IMR-90 (cell line): Measurements from ENCODE around the gene REV3L. TPM values are rescaled to one million over a fixed set of nuclear protein-coding genes. Genes with fewer than 3 reads are reported as not detected.

Experiments
- ATAC-seq: fragments of 200-7000 bp; cut with Tn5 transposase; 2 replicates; pipeline ENCODE4 v1.9.1; 2020; ENCODE audit warnings: low read depth, mild to moderate bottlenecking, moderate library complexity
- BruUV-seq: library from RNA; stranded (reverse); fragments of 400-500 nt; replicated peaks from 2 replicates; lab custom pipeline; 2021; lab: Mats Ljungman, UMichigan
- CTCF ChIA-PET: fragments of 300-600 bp; formaldehyde crosslinking; extraction: SDS; loops from one replicate; lab custom pipeline; 2021; ENCODE audit warnings: antibody characterized with exemption; lab: Yijun Ruan, JAX
- POLR2A ChIA-PET: fragments of 300-600 bp; sonication (Branson Sonifier 250); formaldehyde crosslinking; loops from one replicate; lab custom pipeline; 2022; ENCODE audit warnings: antibody characterized with exemption; ENCODE audit not compliant: unreplicated experiment; lab: Charles Lee
- DNase-seq: peaks from one replicate; pipeline ENCODE4 v3.0.0; 2013
- H2AFZ ChIP-seq: replicated peaks from 2 replicates; pipeline ENCODE3; 2013; ENCODE audit warnings: low read length, mild to moderate bottlenecking; ENCODE audit not compliant: poor library complexity
- H2AK5ac ChIP-seq: 2 replicates; pipeline ENCODE4 v1.6.1; 2013; ENCODE audit warnings: low read depth, low read length, inconsistent platforms
- H2AK9ac ChIP-seq: replicated peaks from 2 replicates; pipeline ENCODE3; 2013; ENCODE audit warnings: mild to moderate bottlenecking, low read depth, low read length, moderate library complexity; ENCODE audit not compliant: poor library complexity
- H2BK120ac ChIP-seq: 2 replicates; pipeline ENCODE4 v1.6.1; 2013; ENCODE audit warnings: low read depth, low read length, inconsistent platforms
- H2BK15ac ChIP-seq: 3 replicates; pipeline ENCODE4 v1.6.1; 2013; ENCODE audit warnings: low read depth, low read length, inconsistent platforms
- H2BK20ac ChIP-seq: 2 replicates; pipeline ENCODE4 v1.6.1; 2013; ENCODE audit warnings: low read depth, mild to moderate bottlenecking, inconsistent platforms, low read length, moderate library complexity
- H2BK5ac ChIP-seq: 2 replicates; pipeline ENCODE4 v1.6.1; 2013; ENCODE audit warnings: mild to moderate bottlenecking, low read depth, low read length, inconsistent platforms; ENCODE audit not compliant: poor library complexity, severe bottlenecking
- H3K14ac ChIP-seq: replicated peaks from 2 replicates; pipeline ENCODE4 v1.6.1; 2013; ENCODE audit warnings: low read depth, low read length, inconsistent platforms
- H3K18ac ChIP-seq: 2 replicates; pipeline ENCODE4 v1.6.1; 2013; ENCODE audit warnings: low read depth, low read length, control low read depth
- H3K23ac ChIP-seq: 2 replicates; pipeline ENCODE4 v1.6.1; 2013; ENCODE audit warnings: low read depth, low read length, inconsistent platforms
- H3K27ac ChIP-seq: 2 replicates; pipeline ENCODE4 v1.5.1; 2013; ENCODE audit warnings: mild to moderate bottlenecking, control low read depth, low read length; ENCODE audit not compliant: insufficient read depth
- H3K27me3 ChIP-seq: 2 replicates; pipeline ENCODE4 v1.6.1; 2013; ENCODE audit warnings: low read length; ENCODE audit not compliant: control insufficient read depth, insufficient read depth
- H3K36me3 ChIP-seq: 2 replicates; pipeline ENCODE4 v1.6.1; 2013; ENCODE audit warnings: low read length, mixed read lengths; ENCODE audit not compliant: control insufficient read depth, insufficient read depth
- H3K4ac ChIP-seq: 2 replicates; pipeline ENCODE4 v1.6.1; 2013; ENCODE audit warnings: low read depth, low read length, inconsistent platforms
- H3K4me1 ChIP-seq: 2 replicates; pipeline ENCODE4 v1.6.1; 2013; ENCODE audit warnings: low read length, mixed read lengths; ENCODE audit not compliant: control insufficient read depth, insufficient read depth
- H3K4me2 ChIP-seq: 2 replicates; pipeline ENCODE4 v1.6.1; 2013; ENCODE audit warnings: low read depth, mild to moderate bottlenecking, control low read depth, low read length, moderate library complexity
- H3K4me3 ChIP-seq: 2 replicates; pipeline ENCODE4 v1.5.1; 2013; ENCODE audit warnings: low read depth, mild to moderate bottlenecking, control low read depth, low read length, moderate library complexity; ENCODE audit not compliant: insufficient read depth
- H3K56ac ChIP-seq: 2 replicates; pipeline ENCODE4 v1.6.1; 2013; ENCODE audit warnings: low read length, inconsistent platforms; ENCODE audit not compliant: insufficient read depth; ENCODE audit errors: extremely low read depth
- H3K79me1 ChIP-seq, 2 experiments: 2 replicates each; pipeline ENCODE4 v1.6.1; 2013; ENCODE audit warnings: low read length in 2 of 2, inconsistent platforms in 1 of 2, low read depth in 1 of 2
- H3K9ac ChIP-seq: 2 replicates; pipeline ENCODE4 v1.6.1; 2013; ENCODE audit warnings: low read depth, low read length, control low read depth
- H3K9me1 ChIP-seq: 2 replicates; pipeline ENCODE4 v1.6.1; 2013; ENCODE audit warnings: low read length, inconsistent platforms; ENCODE audit not compliant: insufficient read depth
- H3K9me3 ChIP-seq: 2 replicates; pipeline ENCODE4 v1.6.1; 2013; ENCODE audit warnings: low read length; ENCODE audit not compliant: control insufficient read depth, insufficient read depth
- H4K20me1 ChIP-seq: 2 replicates; pipeline ENCODE4 v1.6.1; 2013; ENCODE audit warnings: low read length, inconsistent platforms; ENCODE audit not compliant: insufficient read depth
- H4K5ac ChIP-seq: 2 replicates; pipeline ENCODE4 v1.6.1; 2013; ENCODE audit warnings: mild to moderate bottlenecking, low read depth, low read length, control low read depth
- H4K8ac ChIP-seq, 2 experiments: 2 replicates each; pipeline ENCODE4 v1.6.1; 2013; ENCODE audit warnings: low read depth in 2 of 2, low read length in 2 of 2, control low read depth in 1 of 2, inconsistent platforms in 1 of 2
- H4K91ac ChIP-seq: 2 replicates; pipeline ENCODE4 v1.6.1; 2013; ENCODE audit warnings: low read depth, low read length, inconsistent platforms; ENCODE audit not compliant: insufficient read depth
- CEBPB ChIP-seq: IDR thresholded peaks from 2 replicates; pipeline ENCODE4 v1.6.1; 2012; ENCODE audit warnings: low read depth, low read length, improper control_type of control experiment
- MAZ ChIP-seq: IDR thresholded peaks from 2 replicates; pipeline ENCODE4 v1.6.1; 2012; ENCODE audit warnings: low read depth, mild to moderate bottlenecking, low read length, improper control_type of control experiment, moderate library complexity, borderline replicate concordance
- RCOR1 ChIP-seq: IDR thresholded peaks from 2 replicates; pipeline ENCODE4 v1.6.1; 2012; ENCODE audit warnings: mild to moderate bottlenecking, low read length, improper control_type of control experiment; ENCODE audit not compliant: insufficient replicate concordance
- WGBS, 2 experiments: methylation state at CpG; one replicate each; pipeline versions ENCODE4 v1.1.5 to v1.1.7; 2013; ENCODE audit warnings: missing lambda C conversion rate in 2 of 2; ENCODE audit not compliant: insufficient read length in 1 of 2; ENCODE audit errors: extremely low coverage in 2 of 2; 5-methylcytosine and 5-hydroxymethylcytosine counted together
- dilution Hi-C: fragments of 300-500 bp; cut with HindIII; formaldehyde crosslinking; loops from one replicate; pipeline ENCODE4 v1.14.3; 2018; ENCODE audit warnings: low sequenced_read_pairs; ENCODE audit not compliant: unreplicated experiment
- in situ Hi-C: fragments of 300-500 bp; cut with MboI; formaldehyde crosslinking; loops from 3 replicates; pipeline ENCODE4 v1.14.3; 2019; ENCODE audit warnings: low sequenced_read_pairs, inconsistent platforms, mixed read lengths
- intact Hi-C: fragments of 100-400 bp; cut with micrococcal nuclease; formaldehyde crosslinking; loops from 2 replicates; pipeline ENCODE4 v1.10.0; 2022
- polyA plus RNA-seq, 3 experiments: library from polyadenylated mRNA; depleted of rRNA; stranded (reverse); fragments of >200 nt; gene quantifications; 2 replicates each; pipeline ENCODE4 v1.2.3, GENCODE V29; 2012; ENCODE audit warnings: low replicate concordance in 1 of 3
- total RNA-seq: library from RNA; depleted of rRNA; stranded (reverse); fragments of >200 nt; gene quantifications from 2 replicates; pipeline ENCODE4 v1.2.3, GENCODE V29; 2012

The REV3L gene
- total and polyA plus RNA-seq, 2 of the 4 experiments (the other 2 are of a cell fraction) = 7.4 to 15.4 TPM

- Histone ChIP-seq H3K27ac (no peak overlapping the region), H2AK5ac (no peak overlapping the region), H3K27me3 (no peaks in the 10 kb centered on the region), H4K5ac (no peak overlapping the region), H3K14ac (no peak overlapping the region), H2BK15ac (no peak overlapping the region), H3K36me3 (peaks cover 2% of the 10 kb centered on the region; the same call in 1 of the 2 replicates), H2BK120ac (no peak overlapping the region), H4K20me1 (peaks cover 42% of the 10 kb centered on the region; the same call in 1 of the 2 replicates), H2BK20ac (no peak overlapping the region), H3K9ac (no peak overlapping the region), H3K18ac (no peak overlapping the region), H3K23ac (no peak overlapping the region), H3K4me1 (peaks cover 5% of the 10 kb centered on the region; the same call in 1 of the 2 replicates), H3K4ac (no peak overlapping the region), H3K4me3 (no peak overlapping the region), H2BK5ac (no peak overlapping the region), H3K79me1 (peaks cover 26 to 63% of the 10 kb centered on the region in 2 experiments), H2AK9ac (no peak overlapping the region), H4K91ac (no peak overlapping the region), H3K9me3 (peaks cover 2% of the 10 kb centered on the region), H2AFZ (no peak overlapping the region), H4K8ac (no peak overlapping the region), H3K4me2 (no peak overlapping the region), H3K9me1 (0 out of 2 replicates have a peak, but pooled peaks cover 4% of the 10 kb centered on the region), H3K56ac (no peak overlapping the region)
- BruUV-seq = no TSS peak
- WGBS, 2 experiments = 98% methylated on average over 14 of the region's 19 CpGs; no CpG with 5 or more reads in 1 of the 2 experiments
- intact Hi-C loops (loop anchor here (5.0 kb wide), 1 partner anchor 33 kb away; no protein-coding TSS in a partner anchor), dilution Hi-C loops (no loop called here), in situ Hi-C loops (no loop called here)
- CTCF ChIA-PET = no interaction called here
- no peak for DNase-seq
- ATAC-seq = no peak
- POLR2A ChIA-PET = no interaction called here
- TF ChIP-seq RCOR1 (no peak), MAZ (no peak), CEBPB (no peak)
Observed at GRCh38 chr6:111429571-111429970, 53.4 kb downstream of the REV3L start.
